Fibroblast of skin of right quadriceps (primary cell): Measurements from ENCODE around the gene ZNF100.
"Not testable (repeated sequence)": the region's sequence is repeated elsewhere in the genome, so short reads cannot be mapped to it uniquely, and the experiment has no call there.

Source experiments
- DNase-seq: peaks from one replicate; pipeline ENCODE4 v3.0.0-alpha.2; 2013

Gene ZNF100

GRCh38 chr19:21699197-21699596 lies 68.2 kb downstream of the ZNF100 start:
- DNase-seq, result no peak

- DNase-seq, result no peak
Observed at GRCh38 chr19:21698215-21698614, 69.2 kb downstream of the ZNF100 start.

DNA sequence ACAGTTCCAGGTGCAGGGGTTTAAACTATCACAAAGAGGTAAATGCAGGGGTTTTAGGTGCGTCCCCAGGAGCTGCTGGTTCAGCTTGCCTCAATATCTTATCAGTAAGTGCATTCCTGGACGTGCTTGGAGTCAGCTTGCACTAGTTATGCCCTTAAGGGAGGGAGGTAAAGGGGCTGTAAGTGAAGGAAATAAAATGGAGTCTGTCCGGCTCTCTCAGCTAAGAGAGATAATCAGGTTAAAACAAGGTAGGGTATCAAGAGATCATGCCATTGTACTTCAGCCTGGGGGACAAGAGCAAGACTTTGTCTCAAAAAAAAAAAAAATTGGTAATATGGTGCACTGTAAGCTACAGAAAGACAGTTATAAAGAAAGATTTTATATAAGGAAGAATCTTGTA lies 69.7 kb downstream of the ZNF100 start:
- DNase-seq, result no peak

DNA sequence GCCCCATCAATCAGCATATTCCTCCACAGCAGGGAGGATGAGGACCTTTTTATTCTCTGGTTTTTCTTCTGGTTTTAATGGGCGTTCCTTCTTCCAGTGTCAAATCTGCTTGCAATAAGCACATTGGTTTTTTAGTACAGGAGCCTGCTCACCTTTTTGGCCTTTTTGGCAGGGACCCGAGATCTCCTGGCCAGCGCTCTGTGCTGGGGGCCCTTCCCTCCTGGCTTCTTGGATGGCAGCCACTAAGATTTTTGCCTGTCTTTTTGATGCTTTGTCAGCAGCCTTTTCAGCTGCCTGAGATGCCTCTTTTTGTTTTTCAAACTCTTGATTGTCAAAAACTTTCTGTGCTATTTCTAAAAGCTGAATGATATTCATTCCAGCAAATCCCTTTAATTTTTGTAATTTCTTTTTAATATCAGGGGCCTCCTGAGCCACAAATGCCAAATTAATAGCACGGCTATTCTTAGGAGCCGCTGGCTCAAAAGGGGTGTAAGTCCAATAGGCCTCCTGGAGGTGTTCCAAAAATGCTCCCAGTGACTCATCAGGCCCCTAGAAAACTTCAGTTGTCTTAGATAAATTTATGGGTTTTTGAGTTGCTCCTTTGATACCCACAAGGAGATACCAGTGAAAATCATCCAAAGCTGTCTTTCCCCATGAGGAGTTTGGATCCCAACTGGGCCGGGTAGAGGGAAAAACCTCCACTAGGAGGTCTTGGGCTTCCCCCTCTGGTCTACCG lies 73.0 kb downstream of the ZNF100 start:
- DNase-seq, result no peak

DNA sequence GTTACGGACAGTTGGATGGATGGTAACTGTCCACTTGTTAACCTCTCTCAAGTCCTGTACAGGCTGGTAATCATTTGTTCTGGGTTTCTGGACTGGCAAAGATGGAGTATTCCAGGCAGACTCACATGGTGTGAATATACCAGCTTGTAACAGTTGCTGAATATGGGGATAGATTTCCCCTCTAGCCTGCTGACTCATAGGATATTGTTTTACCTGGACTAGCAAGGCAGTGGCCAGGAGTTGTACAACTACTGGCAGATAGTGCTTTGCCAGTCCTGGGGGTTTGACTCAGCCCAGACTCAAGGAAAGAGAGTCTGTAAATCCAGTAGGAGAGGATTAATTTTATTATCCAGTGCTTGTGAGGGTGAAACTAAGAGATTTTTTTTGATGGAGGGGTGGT lies 74.0 kb downstream of the ZNF100 start:
- no peak for DNase-seq

- DNase-seq, result no peak
Observed at GRCh38 chr19:21691661-21692060, 75.7 kb downstream of the ZNF100 start.

- no peak for DNase-seq
Observed at GRCh38 chr19:21688464-21688863, 78.9 kb downstream of the ZNF100 start.

GRCh38 chr19:21680671-21681070 lies 86.7 kb downstream of the ZNF100 start:
- DNase-seq, result no peak

DNA sequence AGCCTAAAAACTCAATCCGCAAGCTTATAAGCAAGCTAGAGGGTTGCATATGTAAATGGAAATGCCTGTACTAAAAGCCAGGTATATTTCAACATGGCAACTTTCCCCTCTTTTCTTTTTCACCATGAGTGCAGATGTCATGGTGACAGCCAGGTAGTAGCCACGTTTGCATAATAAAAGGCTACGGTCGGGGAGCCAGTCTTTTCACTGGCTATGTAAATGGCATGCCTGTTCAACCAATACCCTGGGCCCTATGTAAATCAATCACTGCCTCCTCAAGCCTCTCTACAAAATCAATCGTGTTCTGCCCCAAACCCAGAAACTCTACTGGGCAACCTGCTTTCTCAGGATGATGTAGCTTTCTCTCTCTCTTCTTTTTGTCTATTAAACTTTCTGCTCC lies 87.4 kb downstream of the ZNF100 start:
- DNase-seq, result no peak

DNA sequence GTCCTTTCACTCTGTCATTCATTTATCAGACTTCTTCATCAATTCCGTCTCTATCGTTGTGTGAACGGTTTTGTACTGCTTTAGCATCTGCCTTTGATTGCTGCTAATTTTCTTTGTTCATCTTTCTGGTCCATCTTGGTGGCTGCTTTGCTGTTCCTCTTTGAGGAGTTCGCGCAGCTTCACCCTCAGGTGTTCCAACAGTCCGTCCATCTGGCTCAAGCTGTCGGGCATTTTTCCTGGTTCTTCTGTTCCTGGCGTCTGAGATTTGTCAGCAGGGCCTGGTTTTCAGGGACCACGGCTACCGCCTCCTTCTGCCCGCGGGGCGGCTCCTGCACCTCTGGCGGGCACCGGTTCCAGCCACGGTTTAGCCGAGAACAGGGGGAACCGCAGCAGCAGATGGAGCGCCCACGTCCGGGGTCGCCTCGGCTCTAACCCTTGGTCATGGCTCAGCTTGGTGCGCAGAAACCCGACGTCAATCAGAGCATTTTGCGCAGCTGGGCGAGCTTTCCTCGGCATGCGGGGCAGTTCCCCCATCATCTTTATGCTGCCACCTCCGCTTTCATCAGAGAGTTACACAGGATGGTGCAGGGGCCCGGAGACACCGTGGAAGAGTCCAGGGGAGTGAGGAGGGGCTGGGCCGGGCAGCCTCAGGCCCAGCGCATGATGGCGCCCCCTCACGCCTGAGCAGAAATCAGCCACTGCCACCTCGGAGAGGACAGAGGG lies 89.5 kb downstream of the ZNF100 start:
- DNase-seq, result no peak

DNA sequence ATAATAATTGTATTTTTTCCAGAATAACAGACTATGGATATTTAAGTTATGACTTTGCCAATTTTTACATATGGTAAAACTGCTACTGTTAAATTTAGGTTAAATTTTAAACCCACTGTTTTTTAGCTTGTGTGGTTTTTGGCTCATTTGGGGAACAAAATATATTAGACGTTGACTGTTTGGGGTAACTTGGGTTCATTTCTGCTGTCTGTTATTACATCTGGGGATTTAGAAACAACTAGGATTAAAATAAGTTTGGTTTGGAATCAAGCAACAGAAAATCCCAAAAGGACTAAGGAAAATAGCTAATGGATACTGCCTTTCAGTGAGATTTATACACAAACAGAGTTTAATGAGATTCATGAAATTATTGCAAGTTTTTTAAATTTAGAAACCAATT lies 92.9 kb downstream of the ZNF100 start:
- DNase-seq, result no peak

GRCh38 chr19:21673479-21673878 lies 93.9 kb downstream of the ZNF100 start:
- DNase-seq, result not testable (repeated sequence)
